CMK (cell line): ENCODE results near the gene NME3.

ENCODE experiments used
- DNase-seq: peaks from one replicate; pipeline ENCODE4 v3.0.0-alpha.2; 2010; ENCODE audit warnings: low read depth

NME3 gene

GRCh38 chr16:1793578-1794220, 22.4 kb upstream of the NME3 start, which contains the start of gene IGFALS:
Gene IGFALS (minus strand): TSS chr16:1793705. CDS start chr16:1793652, 53 bp downstream.
- no peak for DNase-seq

- DNase-seq = no peak
Observed at GRCh38 chr16:1792836-1793577, 21.7 kb upstream of the NME3 start.

GRCh38 chr16:1791943-1792812, 20.8 kb upstream of the NME3 start:
- no peak for DNase-seq

DNA sequence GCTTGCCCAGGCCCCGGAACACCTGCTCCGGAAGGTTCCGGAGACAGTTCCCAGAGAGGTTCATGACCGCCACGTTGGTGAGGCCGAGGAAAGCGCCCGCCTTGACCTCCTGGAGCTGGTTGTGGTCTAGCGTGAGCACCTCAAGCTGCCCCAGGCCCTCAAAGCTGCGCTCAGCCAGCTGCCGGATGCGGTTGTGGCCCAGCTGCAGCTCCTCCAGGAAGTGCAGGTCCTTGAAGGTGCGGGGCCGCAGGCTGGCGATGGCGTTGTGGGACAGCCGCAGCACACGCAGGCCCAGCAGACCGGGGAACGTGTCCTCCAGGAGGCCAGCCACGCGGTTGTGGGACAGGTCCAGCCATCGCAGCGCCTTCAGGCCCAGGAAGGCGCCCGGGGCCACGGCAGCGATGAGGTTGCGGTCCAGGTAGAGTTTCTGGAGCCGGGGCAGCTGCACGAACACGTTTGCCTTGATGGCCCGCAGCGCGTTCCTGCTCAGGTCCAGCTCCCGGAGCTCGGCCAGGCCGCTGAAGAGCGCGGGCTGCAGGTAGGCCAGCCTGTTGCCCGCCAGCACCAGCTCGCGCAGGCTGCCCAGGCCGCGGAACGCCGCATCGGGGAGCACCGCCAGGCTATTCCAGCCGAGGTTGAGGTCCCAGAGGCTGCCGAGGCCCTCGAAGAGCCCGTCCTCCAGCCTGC, 20.1 kb upstream of the NME3 start:
- no peak for DNase-seq

- no peak for DNase-seq
Observed at GRCh38 chr16:1790611-1791255, 19.4 kb upstream of the NME3 start.

DNA sequence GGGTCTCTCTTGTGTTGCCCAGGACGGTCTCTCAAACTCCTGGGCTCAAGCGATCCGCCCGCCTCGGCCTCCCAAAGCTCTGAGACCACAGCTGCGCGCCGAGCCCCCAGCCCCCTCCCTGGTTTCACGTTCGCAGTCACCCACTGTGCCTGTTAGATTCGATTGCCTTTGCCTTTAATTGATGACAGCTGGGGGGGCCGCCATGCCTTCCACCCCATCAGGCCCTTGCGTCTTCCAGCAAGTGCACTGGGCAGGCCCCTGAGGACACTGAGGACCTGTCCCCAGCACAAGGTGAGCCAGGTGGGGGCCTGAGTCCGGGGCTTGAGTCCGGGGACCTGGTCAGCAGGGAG, 18.9 kb upstream of the NME3 start:
- no peak for DNase-seq

DNA sequence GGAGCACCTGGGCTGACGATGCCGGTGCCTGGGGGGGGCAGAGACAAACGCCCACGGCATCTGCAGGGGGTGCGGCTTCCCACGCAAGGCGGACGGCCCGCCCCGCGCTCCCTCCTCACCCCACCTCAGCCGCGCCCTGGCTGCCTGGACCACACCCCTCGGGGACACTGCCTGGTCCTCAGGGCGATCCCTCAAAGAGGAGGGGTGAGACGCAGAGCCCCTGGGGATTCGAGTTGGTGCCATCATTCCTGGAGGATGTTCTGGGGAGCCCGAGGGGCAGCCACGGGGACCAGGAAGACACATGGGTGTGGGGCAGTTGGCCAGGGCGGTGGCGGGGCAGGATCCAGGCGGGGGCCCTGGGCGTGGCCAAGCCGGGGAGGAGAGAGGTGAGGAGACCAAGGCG, 18.3 kb upstream of the NME3 start:
- no peak for DNase-seq

GRCh38 chr16:1788708-1789100, 17.4 kb upstream of the NME3 start:
- DNase-seq = no peak

- DNase-seq = no peak
Observed at GRCh38 chr16:1788095-1788707, 16.9 kb upstream of the NME3 start.

GRCh38 chr16:1787322-1788094, 16.2 kb upstream of the NME3 start:
- DNase-seq = no peak

- no peak for DNase-seq
Observed at GRCh38 chr16:1787056-1787321, 15.6 kb upstream of the NME3 start.

DNA sequence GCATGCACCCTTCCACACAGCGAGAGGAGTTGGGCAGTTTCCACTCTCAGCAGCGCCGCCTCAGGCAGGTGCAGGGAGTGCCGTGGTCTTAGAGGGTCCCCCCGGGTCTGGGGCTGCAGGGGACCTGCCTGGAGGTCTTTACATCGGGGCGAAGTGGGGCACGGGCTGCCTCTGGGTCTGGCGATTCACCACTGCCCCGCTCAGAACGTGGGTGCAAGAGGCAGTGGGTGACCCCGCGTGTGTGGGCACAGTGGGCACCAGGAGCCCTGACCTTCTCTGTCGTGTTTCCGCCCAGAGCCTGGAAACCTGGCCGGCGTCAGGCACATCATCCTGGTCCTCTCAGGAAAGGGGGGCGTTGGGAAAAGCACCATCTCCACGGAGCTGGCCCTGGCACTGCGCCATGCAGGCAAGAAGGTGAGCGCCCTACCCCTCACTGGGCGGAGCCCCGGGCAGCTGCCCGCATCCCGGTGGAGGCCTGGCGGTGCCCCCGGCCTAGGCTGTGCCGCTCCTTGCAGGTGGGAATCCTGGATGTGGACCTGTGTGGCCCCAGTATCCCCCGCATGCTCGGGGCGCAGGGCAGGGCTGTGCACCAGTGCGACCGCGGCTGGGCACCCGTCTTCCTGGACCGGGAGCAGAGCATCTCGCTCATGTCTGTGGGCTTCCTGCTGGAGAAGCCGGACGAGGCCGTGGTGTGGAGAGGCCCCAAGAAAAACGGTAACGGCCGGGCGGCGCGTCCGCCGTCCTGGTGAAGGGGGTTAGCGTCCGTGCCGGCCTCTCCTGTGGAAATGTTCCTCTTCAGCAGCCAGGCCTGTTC, 15.1 kb upstream of the NME3 start:
- no peak for DNase-seq

DNA sequence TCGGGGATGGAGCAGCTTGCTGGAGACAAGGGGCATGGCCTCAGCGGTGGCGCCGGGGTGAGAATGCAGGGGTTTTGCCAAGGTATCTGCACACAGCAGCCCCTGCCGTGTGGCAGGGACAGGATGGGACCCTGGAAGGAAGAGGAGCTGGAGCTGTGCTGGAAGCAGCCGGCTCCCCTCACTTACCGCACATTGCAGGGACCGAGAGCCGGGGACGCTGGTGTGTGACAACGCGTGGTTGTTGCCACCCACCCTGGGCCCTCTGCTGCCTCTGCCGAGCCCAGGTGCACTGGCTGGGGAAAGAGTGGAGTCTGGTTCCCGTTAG, 14.5 kb upstream of the NME3 start:
- DNase-seq = no peak

GRCh38 chr16:1784977-1785845, 13.9 kb upstream of the NME3 start:
- DNase-seq = no peak

DNA sequence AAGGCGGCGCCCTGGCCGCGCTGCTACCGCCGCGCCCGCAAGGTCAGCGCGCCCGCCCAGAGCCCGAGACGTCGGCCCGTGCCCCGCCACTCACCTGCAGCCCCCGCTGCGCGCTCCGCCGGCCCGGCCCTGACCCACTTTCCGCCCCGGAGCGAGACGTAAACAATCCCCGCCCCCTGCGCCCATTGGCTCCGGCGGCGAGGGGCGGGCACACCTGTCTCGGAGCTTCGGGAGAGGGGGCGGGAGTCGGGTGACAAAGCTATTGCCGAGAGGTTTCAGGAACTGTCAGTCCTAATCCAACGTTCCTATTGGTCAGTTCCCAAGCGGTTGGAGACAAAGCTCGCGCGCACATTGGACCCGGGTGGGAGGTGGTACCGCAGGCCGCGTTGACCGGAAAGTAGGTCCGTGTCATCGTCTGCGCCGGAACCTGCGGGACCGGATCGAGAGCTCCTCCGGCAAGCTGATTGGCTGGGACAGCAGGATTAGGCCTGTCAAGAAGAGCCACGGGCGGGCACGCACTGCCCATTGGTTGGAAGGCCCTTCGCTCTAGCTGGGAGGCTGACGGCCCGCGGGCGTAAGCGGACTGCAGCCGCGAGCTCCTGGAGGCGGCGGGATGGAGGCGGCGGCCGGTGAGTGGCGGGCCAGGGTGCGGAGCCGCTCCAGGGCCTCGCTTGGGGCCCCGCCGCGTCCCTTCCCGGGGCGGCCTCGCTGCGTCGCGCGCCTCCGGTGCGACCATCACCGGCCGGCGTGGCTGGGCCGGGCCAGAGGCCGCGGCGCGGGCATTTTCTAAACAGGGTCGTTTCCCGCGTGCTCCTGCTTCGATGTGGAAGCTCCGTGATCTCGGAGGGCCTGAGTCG, 11.3 kb upstream of the NME3 start, which contains the start of the genes NUBP2 and SPSB3:
TSS of gene NUBP2 (plus strand) at position 553 of the 857 bp plus-strand sequence. CDS start at position 614, 61 bp downstream.
TSS of gene SPSB3 (minus strand) at position 164 of the 857 bp plus-strand sequence. CDS start 1,088 bp downstream, outside the sequence.
- DNase-seq = peak; percentile 99

DNA sequence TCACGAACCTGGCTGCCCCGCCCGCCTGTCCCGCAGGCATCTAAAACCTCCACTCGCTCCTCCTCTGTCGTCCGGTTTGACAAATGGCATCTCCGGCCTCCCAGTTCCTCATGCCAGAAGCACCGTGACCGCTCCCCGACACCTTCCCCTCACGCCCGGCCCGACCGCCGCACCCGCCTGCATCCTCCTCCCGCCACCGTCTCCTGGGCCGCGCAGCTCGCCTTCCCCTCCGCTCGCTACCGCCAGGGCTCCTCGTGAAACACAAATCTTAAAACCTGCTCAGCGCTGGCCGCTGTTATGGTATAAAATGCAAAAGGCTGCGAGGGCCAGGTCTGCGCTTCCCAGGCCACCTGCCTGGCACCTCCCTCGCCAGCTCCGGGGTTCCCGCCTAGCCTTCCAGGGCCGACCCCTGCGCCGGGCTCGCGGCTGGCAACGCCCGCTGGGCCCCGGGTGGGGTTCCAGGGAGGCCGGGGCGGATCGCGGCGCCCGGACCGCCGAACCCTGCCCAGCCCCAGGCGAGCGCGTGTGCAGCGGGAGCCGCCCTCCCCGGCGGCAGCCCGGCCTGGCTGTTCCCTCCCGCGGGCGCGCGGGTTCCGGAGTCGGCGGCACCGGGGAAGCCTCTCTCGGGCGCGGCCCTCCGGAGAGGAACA, 10.5 kb upstream of the NME3 start:
- no peak for DNase-seq

GRCh38 chr16:1781254-1781653, 9.9 kb upstream of the NME3 start:
- DNase-seq = no peak
